Dermis microvascular lymphatic vessel endothelial cell (primary cell): ENCODE measurements around the gene DIP2B. TPM values are rescaled to one million over a fixed set of nuclear protein-coding genes. Genes with fewer than 3 reads are reported as not detected.

Source experiments
- DNase-seq, 2 donors: peaks; one replicate each; pipeline versions ENCODE4 v3.0.0 to v3.0.0-alpha.2; 2010; ENCODE audit warnings: low read depth in 2 of 2
- total RNA-seq: library from RNA; depleted of rRNA; stranded (reverse); fragments of >200 nt; gene quantifications from 2 replicates; pipeline ENCODE4 v1.2.1, GENCODE V29; 2014

Gene DIP2B
- total RNA-seq, 1 donor from 2014 or later: 24.8 TPM

DNA sequence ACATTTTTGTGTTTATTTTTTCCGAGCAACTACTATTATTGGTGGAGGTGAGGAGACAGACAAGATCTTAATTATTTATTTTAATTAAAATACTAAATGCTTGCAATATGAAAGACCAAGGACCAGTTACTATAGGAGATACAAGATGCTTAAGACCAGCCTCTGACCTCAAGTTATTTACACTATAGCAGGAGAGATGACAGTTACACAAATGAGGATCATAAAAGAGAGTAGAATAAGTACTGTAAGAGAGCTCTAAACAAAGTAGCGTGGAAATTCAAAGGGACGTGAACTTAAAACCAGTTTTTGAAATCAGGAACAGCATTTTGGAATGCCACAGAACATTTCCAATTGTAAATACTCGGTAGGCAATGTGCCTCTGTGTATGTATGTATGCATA is 131.1 kb downstream of the DIP2B start:
- no peak for DNase-seq

DNA sequence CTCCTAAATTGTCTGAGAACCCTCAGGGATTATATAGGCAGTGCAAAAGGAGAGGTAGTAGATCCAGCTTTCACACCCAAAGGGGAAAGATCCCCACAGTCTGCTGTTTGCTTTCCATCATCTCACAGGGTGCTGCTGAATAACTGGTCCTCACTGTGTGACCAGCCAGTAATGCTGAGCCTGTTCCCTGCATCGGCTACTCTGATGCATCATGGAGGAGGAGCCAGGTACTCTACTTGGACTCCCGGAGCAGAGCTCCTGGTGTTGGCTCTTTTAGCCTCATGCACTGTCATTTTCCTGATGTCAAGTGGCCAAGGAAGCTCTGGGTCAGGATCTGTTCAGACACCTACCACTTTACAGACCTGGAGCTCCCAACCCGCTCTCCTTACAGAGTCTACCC is 131.7 kb downstream of the DIP2B start:
- DNase-seq: no peak

DNA sequence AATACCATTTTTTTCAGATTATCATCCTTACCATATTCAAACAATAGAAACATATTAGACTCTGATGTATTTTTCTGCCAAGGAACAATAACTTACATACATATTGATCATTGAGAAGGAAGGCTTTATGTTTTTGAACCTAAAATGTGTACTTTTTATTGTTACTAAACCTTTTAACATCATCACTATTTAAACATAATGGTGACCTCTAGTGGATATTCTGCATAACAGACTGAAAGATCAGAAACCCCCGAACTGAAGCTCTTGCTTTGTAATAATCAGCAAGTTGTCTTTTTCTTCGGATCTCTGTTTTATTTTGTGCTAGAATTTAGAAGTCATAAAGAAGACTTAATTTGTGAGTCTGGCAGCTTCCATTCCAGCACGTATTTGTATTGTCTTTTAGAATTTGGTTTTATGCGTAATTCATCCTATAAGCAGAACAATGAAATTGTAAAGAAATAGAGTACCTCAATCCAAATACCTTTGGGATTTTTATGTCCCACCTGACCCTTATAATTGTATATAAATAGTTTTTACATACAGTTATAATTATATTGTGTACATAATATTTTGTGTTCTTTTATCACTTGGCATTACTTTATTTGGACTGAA is 133.2 kb downstream of the DIP2B start:
- peak; percentile 43 to 67 for DNase-seq

DNA sequence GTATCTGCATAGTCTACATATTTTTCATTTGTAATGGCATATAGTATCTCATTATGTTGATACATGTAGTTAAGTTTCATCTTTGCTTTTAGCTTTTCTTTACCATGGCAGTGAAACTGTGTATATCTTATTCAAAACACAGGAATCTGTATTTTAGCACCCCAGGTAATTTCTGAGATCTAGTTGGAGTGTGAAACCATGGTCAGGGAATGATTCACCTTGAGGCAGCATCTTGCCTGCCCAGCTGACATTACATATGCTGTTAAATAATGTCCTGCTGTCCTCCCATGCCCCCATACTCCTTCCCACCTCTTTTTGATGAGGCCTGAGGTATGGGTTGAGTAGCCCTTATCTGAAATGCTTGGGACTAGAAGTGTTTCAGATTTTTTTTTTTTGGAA is 133.7 kb downstream of the DIP2B start:
- DNase-seq: no peak

DNA sequence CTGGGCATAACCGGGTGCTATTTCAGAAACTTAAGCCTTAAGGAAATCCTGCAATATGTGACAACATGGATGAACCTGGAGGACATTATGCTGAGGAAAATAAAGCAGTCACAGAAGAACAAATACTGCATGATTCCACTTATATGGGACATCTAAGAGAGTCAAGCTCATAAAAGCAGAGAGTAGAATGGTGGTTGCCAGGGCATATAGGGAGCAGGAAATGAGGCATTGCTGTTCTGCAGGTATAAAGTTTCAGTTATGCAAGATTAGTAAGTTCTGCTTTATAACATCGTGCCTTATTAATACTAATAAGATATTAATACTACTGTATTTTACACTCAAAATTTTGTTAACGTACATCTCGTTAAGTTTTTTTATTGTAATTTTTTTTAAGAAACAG is 134.9 kb downstream of the DIP2B start:
- no peak for DNase-seq

DNA sequence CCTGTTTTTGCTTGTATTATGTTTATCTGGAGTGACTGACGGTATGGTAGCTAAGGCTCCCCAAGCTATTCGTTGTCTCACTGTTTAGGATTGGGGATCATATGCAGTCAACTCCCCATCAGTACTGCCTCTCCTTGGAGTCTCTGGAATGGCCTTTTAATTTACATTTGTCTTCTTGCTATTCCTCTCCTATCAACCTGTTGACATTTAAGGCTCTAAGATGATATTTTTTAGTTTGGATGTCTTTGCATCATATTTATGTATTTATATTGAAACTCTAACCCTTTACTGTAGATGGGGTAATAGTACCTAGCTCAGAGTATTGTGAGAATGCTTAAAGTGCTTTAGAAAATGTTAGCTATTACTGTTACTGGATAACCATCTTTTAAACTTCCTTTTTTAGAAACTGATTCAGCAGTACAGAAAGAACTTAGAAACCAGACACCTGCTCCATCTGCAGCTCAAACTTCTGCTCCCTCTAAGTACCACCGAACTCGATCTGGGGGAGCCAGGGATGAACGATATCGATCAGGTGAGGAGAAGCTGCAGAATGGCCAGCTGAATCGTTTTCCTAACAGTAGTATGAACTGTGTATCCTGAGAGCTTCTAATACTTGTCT is 135.6 kb downstream of the DIP2B start:
- no peak for DNase-seq

DNA sequence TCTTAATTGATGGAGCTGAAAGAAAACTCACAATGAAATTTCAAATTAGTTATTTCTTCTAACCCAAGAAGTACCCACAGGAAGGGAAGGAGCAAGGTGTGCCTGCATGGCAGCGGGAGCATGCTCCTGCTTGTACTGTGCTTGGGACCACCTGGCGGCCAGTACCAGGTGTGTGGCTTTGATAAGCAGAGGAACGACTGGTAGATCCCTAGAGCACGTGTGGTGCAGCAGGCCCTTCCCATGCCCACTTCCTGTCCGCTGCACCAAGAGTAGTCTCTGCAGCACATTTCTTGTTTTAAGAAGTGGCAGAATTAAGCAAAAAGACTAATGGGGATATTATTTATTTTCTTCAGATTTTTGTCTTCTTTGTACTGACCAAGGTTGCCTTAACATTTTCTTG is 136.8 kb downstream of the DIP2B start:
- no peak for DNase-seq

DNA sequence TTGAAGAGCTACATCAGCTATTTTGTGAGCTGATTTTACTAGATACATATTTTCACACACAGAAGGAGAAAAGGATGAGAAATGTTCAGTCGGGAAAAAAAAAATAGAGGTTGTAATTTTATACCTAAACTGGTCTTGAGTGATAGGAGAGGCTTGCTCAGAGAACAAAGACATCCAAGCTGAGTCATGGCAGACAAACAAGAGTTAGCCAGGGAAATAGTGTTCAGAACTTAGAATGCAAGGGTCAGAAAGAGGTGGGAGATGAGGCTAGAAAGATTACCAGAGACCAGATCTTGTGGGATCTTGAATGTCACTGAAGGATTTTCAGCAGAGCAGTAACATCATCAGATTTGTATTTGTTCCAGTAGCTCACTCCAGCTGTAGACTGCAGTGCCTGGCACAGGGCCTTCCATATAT is 137.3 kb downstream of the DIP2B start:
- DNase-seq: peak in 1 of 2 donors; percentile 72

DNA sequence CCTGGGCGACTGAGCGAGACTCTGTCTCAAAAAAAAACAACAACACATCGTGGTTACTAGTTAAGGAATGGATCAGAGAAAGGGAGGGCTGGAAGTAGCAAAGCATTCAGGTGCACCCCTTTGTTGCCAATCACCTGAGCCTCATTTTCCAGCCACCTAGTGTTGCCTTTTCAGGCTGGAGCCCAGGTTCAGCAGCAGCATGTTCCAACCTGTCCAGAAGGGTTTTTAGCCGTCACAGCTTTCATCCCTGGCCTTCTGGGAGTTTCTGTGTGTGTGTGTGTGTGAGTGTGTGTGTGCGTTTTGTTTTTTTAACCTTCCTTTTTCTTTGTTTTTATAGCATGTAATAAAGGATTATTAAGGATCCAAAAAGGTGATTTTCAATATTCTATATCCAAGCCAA is 138.0 kb downstream of the DIP2B start:
- DNase-seq: no peak

DNA sequence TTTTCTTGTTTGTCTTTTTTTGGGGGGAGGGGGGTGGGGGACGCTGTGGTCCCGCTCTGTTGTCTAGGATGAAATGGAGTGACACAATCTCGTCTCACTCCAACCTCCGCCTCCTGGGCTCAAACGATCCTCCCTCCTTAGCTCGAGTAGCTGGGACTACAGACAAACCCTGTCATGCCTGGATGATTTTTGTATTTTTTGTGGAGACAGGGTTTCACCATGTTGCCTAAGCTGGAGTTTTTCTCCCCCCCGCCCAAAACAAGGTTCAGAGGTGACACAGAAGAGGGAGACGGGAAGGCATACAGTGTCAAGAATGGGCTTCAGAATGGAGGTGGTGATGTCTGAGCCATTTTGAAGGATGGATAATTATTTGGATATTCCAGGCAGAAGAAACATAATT is 142.2 kb downstream of the DIP2B start:
- DNase-seq: no peak

DNA sequence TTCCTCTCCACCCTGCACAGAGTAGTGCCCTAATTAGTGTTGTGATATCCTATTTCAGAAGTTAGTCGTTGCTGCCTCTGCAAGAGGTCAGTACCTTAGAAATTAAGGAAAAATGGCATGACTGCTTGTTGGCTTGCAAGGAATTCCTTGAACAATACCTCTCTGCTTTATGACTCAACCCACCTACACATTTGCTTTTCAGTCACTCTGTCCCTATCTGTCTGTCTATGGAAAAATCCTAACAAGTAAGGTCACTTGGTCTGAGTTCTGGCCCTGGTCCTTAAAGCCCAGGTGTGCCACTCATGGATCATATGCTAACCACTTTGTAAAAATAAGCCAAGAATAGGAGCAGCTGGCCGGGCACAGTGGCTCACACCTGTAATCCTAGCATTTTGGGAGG is 142.7 kb downstream of the DIP2B start:
- peak in 1 of 2 donors; percentile 26 for DNase-seq

DNA sequence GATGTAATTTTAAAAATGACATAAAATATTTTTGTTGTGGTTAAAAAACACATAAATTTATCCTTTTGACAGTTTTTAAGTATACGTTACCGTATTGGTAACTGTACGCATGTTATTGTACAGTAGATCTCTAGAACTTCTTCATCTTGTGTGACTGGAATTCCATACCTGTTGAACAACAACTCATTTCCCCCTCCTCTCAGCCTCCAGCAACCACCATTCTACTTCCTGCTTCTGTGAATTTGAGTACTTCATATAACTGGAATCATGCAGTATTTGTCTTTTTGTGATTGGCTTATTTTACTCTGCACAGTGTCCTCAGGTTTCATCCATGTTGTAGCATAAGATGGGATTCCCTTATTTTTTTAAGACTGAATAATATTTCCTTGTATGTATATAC is 145.5 kb downstream of the DIP2B start:
- no peak for DNase-seq

DNA sequence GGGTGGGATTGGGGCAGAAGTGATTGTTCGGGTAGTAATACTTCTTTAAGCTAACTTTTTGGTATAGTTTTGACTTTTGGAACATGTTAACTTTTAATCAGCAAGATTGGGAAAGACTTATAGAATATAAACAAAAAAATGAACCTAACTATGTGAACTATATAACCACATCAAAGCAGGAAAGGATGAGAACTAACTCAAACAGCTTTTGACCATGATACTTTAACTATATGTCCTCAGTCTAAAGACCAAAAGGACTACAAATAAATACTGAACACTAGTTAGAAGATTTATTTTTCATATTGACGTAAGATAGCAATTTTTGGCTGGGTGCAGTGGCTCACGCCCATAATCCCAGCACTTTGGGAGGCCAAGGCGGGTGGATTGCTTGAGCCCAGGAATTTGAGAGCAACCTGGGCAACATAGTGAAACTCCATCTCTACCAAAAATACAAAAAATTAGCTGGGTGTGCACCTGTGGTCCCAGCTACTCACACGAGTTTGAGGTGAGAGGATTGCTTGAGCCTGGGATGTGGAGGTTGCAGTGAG is 150.7 kb downstream of the DIP2B start:
- DNase-seq: no peak

DNA sequence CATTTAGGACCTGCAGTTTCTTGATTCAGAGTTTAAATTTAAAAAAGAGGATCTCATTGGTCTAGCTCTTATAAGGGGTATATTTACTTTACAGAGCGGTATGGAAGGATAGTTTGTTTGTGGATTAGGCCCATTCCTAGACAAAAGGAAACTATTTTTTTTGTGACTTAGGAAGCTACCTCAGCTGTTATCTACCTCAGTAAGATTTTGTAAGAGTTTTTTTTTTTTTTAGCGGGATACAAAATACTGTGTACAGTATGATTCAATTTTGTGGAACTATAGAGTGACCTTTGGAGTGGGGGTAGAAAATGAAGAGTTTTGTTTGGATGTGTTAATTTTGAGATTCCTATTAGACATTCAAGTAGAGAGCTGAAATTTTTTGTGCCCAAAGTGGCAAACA is 154.5 kb downstream of the DIP2B start:
- DNase-seq: no peak

DNA sequence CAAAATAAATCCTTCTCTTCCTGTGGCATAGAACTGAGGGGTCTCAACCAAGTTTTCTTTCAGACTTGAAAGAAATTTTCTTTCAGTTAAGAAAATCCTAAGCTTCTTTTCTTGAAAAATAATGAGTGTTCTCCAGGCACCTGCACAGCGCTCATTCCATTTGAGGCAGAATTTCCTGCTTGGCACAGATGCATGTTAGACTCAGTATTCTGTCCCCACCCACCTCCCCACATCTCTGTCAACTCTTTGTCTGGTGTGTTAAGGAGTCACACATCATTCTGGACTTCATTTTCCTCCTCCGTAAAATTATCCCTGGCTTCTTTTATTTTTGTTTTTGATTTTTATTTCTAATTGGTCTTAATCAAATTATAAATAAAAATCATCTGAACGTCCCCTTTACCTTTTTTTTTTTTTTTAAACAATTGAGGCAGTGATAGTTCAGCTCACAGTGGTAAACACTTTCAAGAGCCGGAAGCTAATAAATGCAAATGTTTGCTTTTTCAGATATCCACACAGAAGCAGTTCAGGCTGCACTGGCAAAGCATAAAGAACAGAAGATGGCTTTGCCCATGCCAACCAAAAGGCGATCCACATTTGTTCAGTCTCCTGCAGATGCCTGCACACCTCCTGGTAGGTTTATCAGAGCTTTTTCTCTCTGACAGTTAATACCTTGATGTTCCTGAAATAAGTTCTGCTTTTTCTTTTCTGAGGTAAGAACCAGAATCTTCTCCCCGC is 155.1 kb downstream of the DIP2B start:
- peak in 1 of 2 donors; percentile 45 for DNase-seq

DNA sequence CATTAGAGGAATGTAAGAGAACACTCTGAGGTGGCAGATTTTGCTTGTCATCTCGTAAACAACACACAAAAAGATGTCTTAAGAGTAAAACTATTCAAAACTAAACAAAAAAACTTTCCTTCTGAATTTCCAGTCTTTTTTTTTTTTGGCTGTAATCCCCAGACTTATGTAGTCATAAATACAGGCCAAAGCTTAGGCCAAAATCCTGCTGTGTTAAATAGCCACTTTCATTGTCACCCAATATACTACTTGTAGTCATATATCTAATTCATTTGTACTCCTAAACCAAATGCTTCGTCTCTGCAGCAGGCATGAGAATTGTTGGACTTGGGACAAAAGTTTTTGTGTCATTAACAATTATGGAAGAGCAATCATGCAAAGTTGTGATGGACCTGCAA is 155.6 kb downstream of the DIP2B start:
- no peak for DNase-seq

DNA sequence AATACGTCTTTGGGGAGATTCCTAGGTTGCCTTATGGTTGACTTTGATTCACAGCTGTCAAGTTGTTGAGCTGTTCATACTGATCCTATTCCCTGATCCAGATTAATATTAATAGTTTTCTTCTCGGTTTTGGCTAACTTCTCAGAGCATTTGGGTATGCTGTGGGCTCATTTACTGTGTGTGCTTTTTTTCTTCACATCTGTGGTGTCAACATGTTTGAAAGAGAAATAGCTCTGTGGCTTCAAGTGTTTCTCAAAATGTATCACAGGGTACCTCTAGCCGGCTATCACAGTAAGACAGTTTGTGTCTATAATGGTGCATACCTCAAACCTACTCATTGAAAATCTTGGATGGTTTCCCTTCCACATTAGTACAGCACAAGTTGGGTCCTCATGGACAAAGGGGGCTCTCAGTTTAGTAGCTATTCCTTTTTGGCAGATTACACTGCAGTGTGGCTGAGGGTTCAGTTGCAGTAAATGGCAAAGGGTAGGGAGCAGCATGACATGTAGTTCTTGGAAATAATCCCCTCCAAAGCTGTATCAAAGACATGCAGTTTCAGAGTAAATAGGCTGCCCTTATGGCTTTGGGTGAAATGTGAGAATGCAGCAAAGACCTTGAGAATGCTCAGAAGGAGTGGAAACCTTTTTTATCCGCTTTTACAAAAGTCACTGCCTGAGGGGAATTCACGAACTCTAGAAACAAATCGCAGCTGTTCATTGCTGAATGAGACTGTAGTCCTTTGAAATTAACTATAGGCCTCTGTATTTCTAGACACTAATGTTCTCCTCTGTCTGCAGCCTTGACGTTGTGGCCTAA is 156.7 kb downstream of the DIP2B start:
- DNase-seq: no peak

DNA sequence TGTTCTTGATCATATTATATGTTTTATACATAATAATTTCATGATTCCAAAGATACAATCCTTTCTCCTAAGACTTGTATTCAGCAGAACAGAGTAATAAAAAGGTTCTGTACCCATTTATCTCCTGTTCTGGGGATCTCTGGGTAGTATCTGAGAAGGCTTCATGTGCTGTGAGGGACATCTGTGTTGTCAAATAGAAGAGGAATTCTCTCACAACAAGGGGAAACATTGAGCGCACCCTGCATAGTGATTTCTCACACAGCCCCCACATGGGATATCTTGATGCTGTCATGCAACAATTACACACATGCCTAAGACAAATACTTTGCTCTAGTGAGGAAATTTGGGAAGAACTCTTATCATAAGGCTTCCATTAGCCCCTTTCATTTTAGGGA is 157.3 kb downstream of the DIP2B start:
- no peak for DNase-seq

DNA sequence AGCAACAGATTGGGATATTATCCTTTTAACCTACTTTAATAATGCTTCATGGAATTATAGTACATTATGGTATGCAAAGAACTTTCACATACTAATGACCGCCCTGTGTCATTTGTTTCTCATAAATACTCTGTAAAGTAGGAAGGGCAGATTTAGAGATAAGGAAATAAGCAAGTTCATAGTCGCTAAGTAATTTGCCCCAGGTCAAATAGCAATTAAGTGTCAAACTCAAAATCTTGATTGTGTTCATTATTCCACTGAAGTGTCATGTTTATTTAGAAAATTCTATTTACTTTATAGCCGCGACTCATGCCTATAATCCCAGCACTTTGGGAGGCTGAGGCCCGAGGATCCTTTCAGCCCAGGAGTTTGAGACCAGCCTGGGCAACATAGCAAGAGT is 160.4 kb downstream of the DIP2B start:
- no peak for DNase-seq

DNA sequence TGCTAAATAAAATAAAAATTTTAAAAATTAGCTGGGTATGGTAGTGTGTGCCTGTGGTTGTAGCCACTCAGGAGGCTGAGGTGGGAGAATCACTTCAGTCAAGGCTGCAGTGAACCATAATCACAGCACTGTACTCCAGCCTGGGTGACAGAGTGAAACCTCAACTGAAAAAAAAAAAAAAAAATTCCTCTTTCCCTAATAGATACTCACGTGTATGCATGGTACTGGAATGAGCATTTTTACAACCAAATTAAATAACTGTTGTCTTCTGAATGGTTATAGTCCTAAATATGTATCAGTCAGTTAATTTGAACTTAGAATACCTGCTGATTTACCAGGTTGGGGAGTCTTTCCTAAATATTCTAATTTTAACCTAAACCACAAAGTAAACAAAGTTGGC is 160.8 kb downstream of the DIP2B start:
- no peak for DNase-seq

DNA sequence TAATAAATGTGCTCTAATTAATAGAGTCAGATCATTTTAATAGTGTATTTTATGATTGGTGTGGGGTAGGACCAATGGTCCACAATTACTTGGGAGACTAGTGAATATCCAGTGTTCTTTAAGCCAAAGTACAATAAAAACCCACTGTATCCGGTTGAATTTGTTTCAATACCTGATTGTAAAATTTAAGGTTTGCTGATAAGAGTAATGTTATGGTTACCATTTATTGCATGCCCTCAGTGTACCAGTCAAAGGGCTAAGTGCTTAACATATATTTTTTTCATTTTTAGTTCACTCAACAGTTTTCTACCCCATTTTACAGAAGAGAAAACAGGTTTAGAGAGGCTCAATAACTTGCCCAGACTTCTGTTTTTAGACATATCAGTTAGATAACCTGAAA is 161.2 kb downstream of the DIP2B start:
- DNase-seq: no peak

DNA sequence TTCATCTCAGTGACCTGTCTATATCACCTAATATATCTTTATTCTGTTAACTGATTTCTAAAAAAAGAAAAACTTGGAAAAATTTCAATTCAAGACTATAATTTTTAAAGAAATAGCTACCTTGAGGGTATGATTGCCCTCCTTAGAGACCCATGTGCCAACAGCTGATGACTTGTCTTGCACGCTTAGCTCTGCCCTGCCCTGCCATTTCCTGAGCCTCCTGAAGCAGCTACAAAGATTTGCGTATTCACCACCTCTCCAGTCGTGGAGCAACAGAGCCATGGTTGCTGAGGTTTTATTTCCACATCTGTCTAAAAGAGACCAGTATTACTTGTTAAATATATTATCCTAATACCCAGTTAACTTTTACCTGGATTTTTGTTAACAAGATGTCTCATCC is 167.4 kb downstream of the DIP2B start:
- DNase-seq: no peak
